BJ (cell line): ENCODE results near the gene SLC6A6. TPM values are rescaled to one million over a fixed set of nuclear protein-coding genes. Genes with fewer than 3 reads are reported as not detected.

Source experiments
- CTCF ChIA-PET: fragments of 350-600 bp; formaldehyde crosslinking; extraction: SDS; loops from one replicate; lab custom pipeline; 2021; ENCODE audit warnings: antibody characterized with exemption, inconsistent platforms; lab: Yijun Ruan, JAX
- POLR2A ChIA-PET: fragments of 300-600 bp; sonication (Branson Sonifier 250); formaldehyde crosslinking; extraction: SDS; loops from one replicate; lab custom pipeline; 2021; ENCODE audit warnings: antibody characterized with exemption; lab: Charles Lee
- DNase-seq: peaks from one replicate; pipeline ENCODE4 v3.0.0-alpha.2; 2011; ENCODE audit warnings: low read depth
- H3K27me3 ChIP-seq: 2 replicates; pipeline ENCODE4 v1.6.0; 2011; ENCODE audit warnings: low read length; ENCODE audit not compliant: control insufficient read depth, insufficient read depth
- H3K36me3 ChIP-seq: 2 replicates; pipeline ENCODE4 v1.5.1; 2011; ENCODE audit warnings: low read length; ENCODE audit not compliant: control insufficient read depth, insufficient read depth
- H3K4me3 ChIP-seq: 2 replicates; pipeline ENCODE4 v1.5.1; 2011; ENCODE audit warnings: low read depth, mild to moderate bottlenecking, control low read depth, low read length
- polyA plus RNA-seq: library from polyadenylated mRNA; depleted of rRNA; stranded (reverse); fragments of >200 nt; gene quantifications from 2 replicates; pipeline ENCODE4 v1.2.3, GENCODE V29; 2011
- TF ChIP-seq, protein P1 (sequence below): IDR thresholded peaks from 2 replicates; pipeline ENCODE4 v1.5.1; 2011; ENCODE audit warnings: low read depth, mild to moderate bottlenecking, control low read depth, inconsistent platforms, low read length, moderate library complexity; ENCODE audit not compliant: insufficient read depth

The SLC6A6 gene
- polyA plus RNA-seq, 1 experiment: 114 TPM

DNA sequence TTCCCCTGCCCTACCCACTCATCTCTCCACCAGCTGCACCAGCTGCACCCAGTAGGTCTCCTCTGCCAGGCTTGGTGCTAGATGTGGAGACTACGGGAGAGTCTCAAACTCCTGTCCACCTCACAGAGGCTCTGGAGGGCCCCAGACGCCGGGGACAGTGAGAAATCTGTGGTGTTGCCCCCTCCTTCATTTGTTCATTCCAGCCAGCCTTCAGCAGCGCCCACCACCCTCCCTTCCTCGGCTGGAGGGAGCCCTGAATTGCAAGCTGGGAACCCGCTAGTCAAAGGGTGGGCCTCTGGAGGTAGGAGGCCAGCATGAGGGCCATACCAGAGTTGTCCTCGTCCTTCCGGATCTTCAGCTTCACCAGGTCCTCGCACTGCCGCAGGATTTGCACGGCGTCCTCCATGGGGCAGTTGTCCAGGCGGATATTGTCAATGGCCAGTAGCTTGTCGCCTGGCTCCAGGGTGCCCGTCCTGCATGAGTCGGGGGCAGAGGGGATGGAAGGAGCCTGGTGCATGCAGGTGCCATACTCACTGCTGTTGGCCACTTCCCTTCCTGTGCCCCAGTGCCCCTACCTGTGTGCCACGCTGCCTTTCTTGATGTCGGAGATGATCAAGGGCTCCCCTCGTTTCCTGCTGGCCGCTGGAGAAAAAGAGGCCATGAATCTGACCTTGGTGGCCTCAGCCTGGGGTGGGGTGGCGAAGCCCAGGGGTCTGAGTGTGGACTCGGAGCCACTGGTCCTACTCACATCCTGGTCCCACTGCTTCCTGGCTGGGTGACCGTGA, 108.6 kb downstream of the SLC6A6 start:
- ChIA-PET CTCF (interaction anchor here (0.6 to 5.5 kb wide), 5 partner anchors 11 to 307 kb away, joined by 3 to 64 read pairs (median 5); no protein-coding TSS in a partner anchor), POLR2A (no interaction called here)
- Histone ChIP-seq H3K4me3 (no peak overlapping the region), H3K36me3 (no peaks in the 10 kb centered on the region), H3K27me3 (peaks cover 2% of the 10 kb centered on the region; the same call in 1 of the 2 replicates)
- DNase-seq: no peak
- TF ChIP-seq, protein P1, sequence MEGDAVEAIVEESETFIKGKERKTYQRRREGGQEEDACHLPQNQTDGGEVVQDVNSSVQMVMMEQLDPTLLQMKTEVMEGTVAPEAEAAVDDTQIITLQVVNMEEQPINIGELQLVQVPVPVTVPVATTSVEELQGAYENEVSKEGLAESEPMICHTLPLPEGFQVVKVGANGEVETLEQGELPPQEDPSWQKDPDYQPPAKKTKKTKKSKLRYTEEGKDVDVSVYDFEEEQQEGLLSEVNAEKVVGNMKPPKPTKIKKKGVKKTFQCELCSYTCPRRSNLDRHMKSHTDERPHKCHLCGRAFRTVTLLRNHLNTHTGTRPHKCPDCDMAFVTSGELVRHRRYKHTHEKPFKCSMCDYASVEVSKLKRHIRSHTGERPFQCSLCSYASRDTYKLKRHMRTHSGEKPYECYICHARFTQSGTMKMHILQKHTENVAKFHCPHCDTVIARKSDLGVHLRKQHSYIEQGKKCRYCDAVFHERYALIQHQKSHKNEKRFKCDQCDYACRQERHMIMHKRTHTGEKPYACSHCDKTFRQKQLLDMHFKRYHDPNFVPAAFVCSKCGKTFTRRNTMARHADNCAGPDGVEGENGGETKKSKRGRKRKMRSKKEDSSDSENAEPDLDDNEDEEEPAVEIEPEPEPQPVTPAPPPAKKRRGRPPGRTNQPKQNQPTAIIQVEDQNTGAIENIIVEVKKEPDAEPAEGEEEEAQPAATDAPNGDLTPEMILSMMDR: no peak

DNA sequence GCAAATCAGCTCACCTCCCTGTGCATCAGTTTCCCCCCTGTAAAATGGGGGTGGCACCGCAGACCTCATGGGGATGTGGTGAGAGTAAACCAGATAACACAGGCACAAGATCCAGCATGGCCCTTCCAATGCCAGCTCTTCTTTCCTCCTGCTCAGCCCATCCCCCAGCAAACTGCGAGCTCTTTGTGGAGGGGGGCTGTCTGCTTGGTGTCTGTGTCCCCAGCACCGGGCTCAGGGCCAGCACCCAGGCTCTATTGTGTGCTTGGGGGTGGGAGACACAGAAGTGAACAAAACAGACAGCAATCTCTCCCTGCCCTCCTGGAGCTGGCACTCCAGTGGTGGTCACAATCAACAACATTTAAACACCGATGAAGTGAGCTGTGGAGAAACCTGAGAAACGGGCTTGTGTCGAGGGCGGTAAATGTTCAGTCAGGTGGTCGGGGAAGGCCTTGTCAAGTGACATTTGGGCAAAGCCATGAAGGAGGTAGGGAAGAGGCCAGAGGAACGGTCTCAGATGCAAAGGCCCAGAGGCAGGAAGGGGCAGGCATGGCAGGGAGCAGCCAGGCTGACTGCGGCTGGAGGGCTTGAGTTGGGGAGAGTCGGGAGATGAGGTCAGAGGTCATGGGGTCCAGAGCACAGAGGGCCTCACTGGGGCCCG, 109.3 kb downstream of the SLC6A6 start:
- Histone ChIP-seq H3K36me3 (no peaks in the 10 kb centered on the region), H3K4me3 (no peak overlapping the region), H3K27me3 (peaks cover 2% of the 10 kb centered on the region; the same call in 1 of the 2 replicates)
- ChIA-PET POLR2A (no interaction called here), CTCF (interaction anchor here (0.9 to 5.5 kb wide), 2 partner anchors 37 to 308 kb away, joined by 3 to 64 read pairs; no protein-coding TSS in a partner anchor)
- TF ChIP-seq, protein P1: no peak
- no peak for DNase-seq

DNA sequence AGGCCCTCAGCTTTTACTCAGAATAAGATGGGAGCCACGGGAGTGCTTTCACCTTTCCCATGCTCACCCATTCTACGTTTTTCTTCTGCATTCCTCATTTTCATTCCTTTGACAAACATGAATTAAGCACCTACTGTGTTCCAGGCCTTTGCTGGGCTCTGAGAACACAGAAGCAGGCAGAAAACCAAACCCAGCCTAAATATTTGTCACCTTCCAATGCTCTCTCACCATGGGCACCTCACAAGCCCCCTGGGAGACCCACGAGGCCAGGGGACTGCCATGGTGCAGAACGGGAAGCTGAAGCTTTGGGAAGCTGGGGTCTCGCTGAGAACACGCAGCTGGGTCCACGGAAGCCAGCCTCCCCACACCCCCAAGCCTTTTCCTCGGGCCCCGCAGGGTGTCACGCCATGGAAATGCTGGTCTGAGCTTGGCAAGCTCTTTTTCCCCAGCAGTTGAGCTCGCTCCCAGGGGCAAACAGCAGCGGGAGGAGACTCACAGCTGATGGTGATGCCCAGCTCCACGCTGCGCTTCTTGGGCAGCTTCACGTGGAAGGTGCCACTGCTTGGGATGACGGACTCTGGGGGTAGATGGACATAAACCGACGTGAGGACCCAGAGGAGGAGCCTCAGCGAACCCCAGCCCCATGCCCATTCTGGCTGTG, 110.0 kb downstream of the SLC6A6 start:
- no peak for DNase-seq
- CTCF ChIA-PET: interaction anchor here (1.3 kb wide), 1 partner anchor 37 kb away, joined by 3 read pairs; no protein-coding TSS in a partner anchor

DNA sequence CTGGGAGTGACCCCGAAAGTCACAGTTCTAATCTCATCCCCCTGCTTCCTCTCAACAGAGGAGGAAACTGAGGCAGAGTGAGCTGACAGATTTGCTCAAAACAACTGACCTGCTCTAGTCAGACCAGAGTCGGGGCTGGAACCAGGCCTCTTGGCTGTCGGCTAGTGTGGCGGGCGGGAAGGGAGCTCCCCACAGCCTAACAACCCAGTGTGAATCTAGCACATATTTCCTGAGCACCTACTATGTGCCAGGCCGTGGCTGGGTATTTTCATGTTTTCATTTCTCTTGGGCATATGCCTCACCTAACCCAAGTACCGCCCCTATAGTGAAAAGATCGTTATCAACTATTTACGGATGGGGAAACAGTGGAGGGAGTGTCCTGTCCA, 110.5 kb downstream of the SLC6A6 start:
- Histone ChIP-seq H3K36me3 (no peaks in the 10 kb centered on the region), H3K27me3 (peaks cover 2% of the 10 kb centered on the region; the same call in 1 of the 2 replicates), H3K4me3 (no peak overlapping the region)
- TF ChIP-seq, protein P1: no peak
- no peak for DNase-seq
- CTCF ChIA-PET: interaction anchor here (0.8 to 1.6 kb wide), 3 partner anchors 35 to 39 kb away, joined by 3 read pairs; no protein-coding TSS in a partner anchor
- POLR2A ChIA-PET: no interaction called here

More for the DNA sequence above, 110.0 kb downstream of the SLC6A6 start:
- H3K36me3 ChIP-seq: no peaks in the 10 kb centered on the region
- TF ChIP-seq, protein P1: no peak
- no peak overlapping the region for H3K4me3 ChIP-seq
- H3K27me3 ChIP-seq: peaks cover 2% of the 10 kb centered on the region; the same call in 1 of the 2 replicates
- POLR2A ChIA-PET: no interaction called here
